ENCODE measurements around the gene PXDC1.
A peak's percentile ranks its signal among the peaks of the same experiment; 100 is the strongest.

The PXDC1 gene

GRCh38 chr6:3798055-3798919 lies 46.8 kb upstream of the PXDC1 start:
- H3K9me2 ChIP-seq (replicated peaks; ENCODE audit: low read depth, low read length), result no peaks in the 10 kb centered on the region
- H3F3A ChIP-seq (ENCODE audit: low read depth), result no peaks in the 10 kb centered on the region
- no peak overlapping the region for H3K4me2 ChIP-seq (ENCODE audit: low read depth, low read length, poor library complexity, severe bottlenecking)
- no peak overlapping the region for H3K4me3 ChIP-seq (ENCODE audit: low read length, poor library complexity, severe bottlenecking)
- H3K9me3 ChIP-seq (ENCODE audit: insufficient read depth, low read depth, low read length), result no peaks in the 10 kb centered on the region
- no peak overlapping the region for H2AFZ ChIP-seq (ENCODE audit: low read length)
- H4K20me1 ChIP-seq (ENCODE audit: insufficient read depth, low read length, poor library complexity, severe bottlenecking), result no peaks in the 10 kb centered on the region
- no peaks in the 10 kb centered on the region for H3K79me2 ChIP-seq (ENCODE audit: insufficient read depth, low read length)
- no peaks in the 10 kb centered on the region for H3K36me3 ChIP-seq (ENCODE audit: insufficient read depth, low read length)
- no peak overlapping the region for H3K9ac ChIP-seq (ENCODE audit: low read depth, low read length, poor library complexity, severe bottlenecking)
- H3K4me1 ChIP-seq (ENCODE audit: insufficient read depth, low read length, poor library complexity, severe bottlenecking), result peaks cover 10% of the 10 kb centered on the region
- no peak for TF ChIP-seq EZH2phosphoT487 (IDR thresholded peaks at IDR 0.05; ENCODE audit: borderline replicate concordance)
- TF ChIP-seq CTCF (conservative IDR thresholded peaks at IDR 0.05; ENCODE audit: low read length), result no peak
- no peaks in the 10 kb centered on the region for H3K27me3 ChIP-seq (ENCODE audit: insufficient read depth, low read length, poor library complexity, severe bottlenecking)

DNA sequence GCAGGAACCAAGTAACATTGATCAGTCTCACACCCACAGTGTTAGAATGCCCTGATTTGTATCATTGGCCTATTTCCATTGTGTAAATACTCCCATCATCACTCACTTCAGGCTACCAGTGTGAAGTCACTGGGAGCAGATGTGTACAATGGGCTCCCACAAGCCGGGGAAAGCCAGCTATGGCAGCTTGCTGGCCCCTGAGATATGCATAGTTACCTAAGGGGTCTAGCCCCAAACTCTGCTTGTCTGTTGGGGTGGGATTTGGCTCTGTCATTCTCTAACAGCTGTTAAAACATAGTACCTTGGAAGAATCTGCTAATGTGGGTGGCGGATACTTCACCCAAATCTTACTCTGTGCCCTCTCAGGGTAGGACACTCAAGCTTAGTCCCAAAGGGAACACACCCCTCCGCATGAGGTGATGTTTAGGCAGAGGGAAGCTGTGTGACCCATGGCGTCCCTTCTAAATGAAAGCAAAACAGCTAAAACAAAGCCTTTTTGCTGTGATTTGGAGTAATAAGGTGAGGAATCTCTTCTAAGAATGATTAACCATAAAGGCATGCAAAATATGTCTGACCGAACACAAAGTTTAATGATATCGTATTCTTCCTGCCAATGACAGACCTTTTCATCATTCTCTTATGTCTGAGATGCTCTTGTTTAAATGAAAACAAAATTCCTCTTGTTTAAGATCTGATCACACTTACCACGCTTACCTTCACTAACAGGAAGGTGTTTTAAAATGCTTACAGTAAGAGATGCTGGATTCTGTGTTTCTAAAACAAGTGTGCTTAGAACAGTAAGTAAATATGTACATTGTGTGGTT lies 45.9 kb upstream of the PXDC1 start:
- Histone ChIP-seq H2AFZ (ENCODE audit: low read length) (no peak overlapping the region), H3K27me3 (ENCODE audit: insufficient read depth, low read length, poor library complexity, severe bottlenecking) (no peaks in the 10 kb centered on the region), H3K9me2 (replicated peaks; ENCODE audit: low read depth, low read length) (no peaks in the 10 kb centered on the region), H3K4me1 (ENCODE audit: insufficient read depth, low read length, poor library complexity, severe bottlenecking) (peaks cover 10% of the 10 kb centered on the region), H3K9ac (ENCODE audit: low read depth, low read length, poor library complexity, severe bottlenecking) (no peak overlapping the region), H4K20me1 (ENCODE audit: insufficient read depth, low read length, poor library complexity, severe bottlenecking) (no peaks in the 10 kb centered on the region), H3F3A (ENCODE audit: low read depth) (no peaks in the 10 kb centered on the region), H3K4me2 (ENCODE audit: low read depth, low read length, poor library complexity, severe bottlenecking) (no peak overlapping the region), H3K79me2 (ENCODE audit: insufficient read depth, low read length) (no peaks in the 10 kb centered on the region), H3K9me3 (ENCODE audit: insufficient read depth, low read depth, low read length) (no peaks in the 10 kb centered on the region), H3K36me3 (ENCODE audit: insufficient read depth, low read length) (no peaks in the 10 kb centered on the region), H3K4me3 (ENCODE audit: low read length, poor library complexity, severe bottlenecking) (no peak overlapping the region)
- no peak for TF ChIP-seq CTCF (conservative IDR thresholded peaks at IDR 0.05; ENCODE audit: low read length)
- no peak for TF ChIP-seq EZH2phosphoT487 (IDR thresholded peaks at IDR 0.05; ENCODE audit: borderline replicate concordance)

GRCh38 chr6:3796719-3797041 lies 45.2 kb upstream of the PXDC1 start:
- Histone ChIP-seq H3K79me2 (ENCODE audit: insufficient read depth, low read length) (no peaks in the 10 kb centered on the region), H3K4me2 (ENCODE audit: low read depth, low read length, poor library complexity, severe bottlenecking) (no peak overlapping the region)
- no peak for TF ChIP-seq CTCF (conservative IDR thresholded peaks at IDR 0.05; ENCODE audit: low read length)
- no peak for TF ChIP-seq EZH2phosphoT487 (IDR thresholded peaks at IDR 0.05; ENCODE audit: borderline replicate concordance)

More at GRCh38 chr6:3796719-3797041, 45.2 kb upstream of the PXDC1 start:
- Histone ChIP-seq H3K36me3 (ENCODE audit: insufficient read depth, low read length) (no peaks in the 10 kb centered on the region), H3K9ac (ENCODE audit: low read depth, low read length, poor library complexity, severe bottlenecking) (no peak overlapping the region), H3K27me3 (ENCODE audit: insufficient read depth, low read length, poor library complexity, severe bottlenecking) (no peaks in the 10 kb centered on the region), H3K4me3 (ENCODE audit: low read length, poor library complexity, severe bottlenecking) (no peak overlapping the region), H2AFZ (ENCODE audit: low read length) (0 out of 2 replicates have a peak overlapping the region, but pooled peaks have one; percentile 14), H3K9me3 (ENCODE audit: insufficient read depth, low read depth, low read length) (no peaks in the 10 kb centered on the region), H4K20me1 (ENCODE audit: insufficient read depth, low read length, poor library complexity, severe bottlenecking) (no peaks in the 10 kb centered on the region), H3F3A (ENCODE audit: low read depth) (no peaks in the 10 kb centered on the region), H3K9me2 (replicated peaks; ENCODE audit: low read depth, low read length) (no peaks in the 10 kb centered on the region), H3K4me1 (ENCODE audit: insufficient read depth, low read length, poor library complexity, severe bottlenecking) (peaks cover 10% of the 10 kb centered on the region)

Measured in Loucy (cell line).